HuH-7.5 (cell line): ENCODE measurements around the gene SMARCA4.

ENCODE experiments used
- DNase-seq: peaks from one replicate; pipeline ENCODE4 v3.0.0; 2011; ENCODE audit warnings: low spot score

Gene SMARCA4

GRCh38 chr19:11014403-11014911 is 53.6 kb downstream of the SMARCA4 start:
- DNase-seq, result no peak

GRCh38 chr19:11016631-11017030 is 55.8 kb downstream of the SMARCA4 start:
- no peak for DNase-seq

- no peak for DNase-seq
Measured at GRCh38 chr19:11017275-11018035, 56.6 kb downstream of the SMARCA4 start.

- no peak for DNase-seq
Measured at GRCh38 chr19:11018179-11018578, 57.3 kb downstream of the SMARCA4 start.

GRCh38 chr19:11018763-11019162 is 57.9 kb downstream of the SMARCA4 start:
- no peak for DNase-seq

GRCh38 chr19:11019262-11019661 is 58.4 kb downstream of the SMARCA4 start:
- DNase-seq, result no peak

GRCh38 chr19:11019824-11020223 is 59.0 kb downstream of the SMARCA4 start:
- DNase-seq, result no peak

- no peak for DNase-seq
Measured at GRCh38 chr19:11020423-11020822, 59.6 kb downstream of the SMARCA4 start.

GRCh38 chr19:11020982-11021759 is 60.3 kb downstream of the SMARCA4 start:
- no peak for DNase-seq

- DNase-seq, result no peak
Measured at GRCh38 chr19:11021760-11022144, 60.9 kb downstream of the SMARCA4 start.

GRCh38 chr19:11023016-11023415 is 62.2 kb downstream of the SMARCA4 start:
- DNase-seq, result no peak

GRCh38 chr19:11023710-11024109 is 62.9 kb downstream of the SMARCA4 start:
- no peak for DNase-seq

GRCh38 chr19:11024259-11024658 is 63.4 kb downstream of the SMARCA4 start:
- DNase-seq, result no peak

- no peak for DNase-seq
Measured at GRCh38 chr19:11025006-11025405, 64.2 kb downstream of the SMARCA4 start.

GRCh38 chr19:11025445-11025844 is 64.6 kb downstream of the SMARCA4 start:
- DNase-seq, result no peak

- DNase-seq, result no peak
Measured at GRCh38 chr19:11025997-11026396, 65.2 kb downstream of the SMARCA4 start.

GRCh38 chr19:11027381-11027780 is 66.6 kb downstream of the SMARCA4 start:
- no peak for DNase-seq

GRCh38 chr19:11028146-11028545 is 67.3 kb downstream of the SMARCA4 start:
- no peak for DNase-seq

- no peak for DNase-seq
Measured at GRCh38 chr19:11031421-11032070, 70.7 kb downstream of the SMARCA4 start.

- DNase-seq, result no peak
Measured at GRCh38 chr19:11033251-11033650, 72.4 kb downstream of the SMARCA4 start.

GRCh38 chr19:11033763-11034162 is 72.9 kb downstream of the SMARCA4 start:
- DNase-seq, result no peak

GRCh38 chr19:11034449-11035213 is 73.8 kb downstream of the SMARCA4 start:
- no peak for DNase-seq
